Prostate gland (tissue), 2 donors: ENCODE data around the gene LHCGR. TPM values are rescaled to one million over a fixed set of nuclear protein-coding genes. Genes with fewer than 3 reads are reported as not detected.

Source experiments
- DNase-seq: peaks from one replicate; pipeline ENCODE4 v3.0.0-alpha.2; 2019; ENCODE audit warnings: low spot score
- H3K27ac ChIP-seq, 2 donors: fragments of 200-600 bp; sonication (generic); 2 replicates each; pipeline ENCODE4 v1.5.1; 2017 to 2019
- H3K27me3 ChIP-seq: fragments of 200-600 bp; sonication (generic); replicated peaks from 2 replicates; pipeline ENCODE4 v1.5.1; 2019; ENCODE audit not compliant: insufficient read depth
- H3K36me3 ChIP-seq, 2 donors: fragments of 200-600 bp; sonication (generic); 1 replicate in 1 of 2; 2 replicates in 1 of 2; pipeline versions ENCODE4 v1.5.1 to v1.8.1; 2017 to 2019
- H3K4me1 ChIP-seq: fragments of 200-600 bp; sonication (generic); replicated peaks from 2 replicates; pipeline ENCODE4 v1.5.1; 2019
- H3K4me3 ChIP-seq, 2 donors: fragments of 200-600 bp; sonication (generic); 2 replicates each; pipeline ENCODE4 v1.5.1; 2017 to 2019
- H3K9me3 ChIP-seq: fragments of 200-600 bp; sonication (generic); 2 replicates; pipeline ENCODE4 v1.5.1; 2017
- POLR2A ChIP-seq: fragments of 450-650 bp; IDR thresholded peaks from one replicate; pipeline ENCODE4 v1.6.1; 2016; ENCODE audit warnings: antibody characterized with exemption, mild to moderate bottlenecking
- POLR2AphosphoS5 ChIP-seq: sonication (generic); formaldehyde crosslinking; IDR thresholded peaks from one replicate; pipeline ENCODE4 v1.6.1; 2017; ENCODE audit warnings: antibody characterized with exemption
- WGBS: methylation state at CpG from one replicate; pipeline ENCODE4 v1.1.5; 2018; 5-methylcytosine and 5-hydroxymethylcytosine counted together
- intact Hi-C: fragments of 100-400 bp; cut with DNase I; formaldehyde crosslinking; loops from one replicate; pipeline ENCODE4 v1.14.2; 2022
- total RNA-seq, 2 donors: library from RNA; depleted of rRNA; stranded (reverse); fragments of >200 nt; gene quantifications; one replicate each; pipeline ENCODE4 v1.1.0, GENCODE V29; 2016
- TF ChIP-seq, protein P1 (sequence below), 4 experiments: fragments of 200-600 bp in 2 of 4; fragments of 450-650 bp in 2 of 4; sonication (generic) in 2 of 4; IDR thresholded peaks; 1 replicate in 3 of 4; 2 replicates in 1 of 4; pipeline ENCODE4 v1.5.1; 2016 to 2019; ENCODE audit warnings: antibody characterized with exemption in 4 of 4, mild to moderate bottlenecking in 2 of 4, moderate library complexity in 2 of 4

Gene LHCGR
- total RNA-seq, 2 donors from 2014 or later: 1.6 TPM; not detected in 1

DNA sequence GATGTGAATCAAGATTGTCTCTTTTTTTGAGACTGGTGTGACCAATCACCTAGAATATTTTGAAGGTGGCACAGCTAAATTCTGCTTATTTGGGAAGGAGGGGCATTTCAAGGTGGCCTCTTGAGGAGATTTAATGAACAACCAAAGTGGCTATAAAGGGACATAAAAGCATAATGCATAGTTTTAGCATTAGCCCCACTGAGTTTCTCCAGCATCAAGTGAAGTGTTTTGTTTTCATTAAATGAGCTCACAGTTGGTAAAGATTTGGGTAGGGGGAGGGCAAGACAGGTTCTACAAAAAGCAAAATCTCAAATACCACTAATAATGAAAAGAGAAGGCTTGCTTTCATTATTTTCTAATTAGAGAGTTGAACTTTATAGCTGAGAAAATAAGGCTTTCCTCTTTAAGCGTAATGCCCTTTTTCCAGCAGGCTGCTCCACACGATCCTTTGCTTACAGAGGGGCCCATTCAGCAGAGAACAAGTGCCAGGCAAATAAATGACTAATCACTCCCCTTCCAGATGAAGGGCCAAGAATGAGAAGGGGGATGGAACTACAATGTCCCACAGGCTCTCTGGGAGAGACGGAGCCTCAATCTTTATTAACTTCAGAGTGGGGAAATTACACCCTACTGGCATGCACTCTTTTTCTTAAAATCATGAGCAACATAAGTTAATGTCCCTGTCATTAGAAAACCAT, 35.9 kb downstream of the LHCGR start:
- Histone ChIP-seq H3K36me3 (no peaks in the 10 kb centered on the region), H3K4me3 (no peak overlapping the region), H3K27me3 (no peaks in the 10 kb centered on the region), H3K9me3 (no peaks in the 10 kb centered on the region), H3K27ac (no peak overlapping the region), H3K4me1 (no peaks in the 10 kb centered on the region)
- TF ChIP-seq POLR2AphosphoS5 (no peak), POLR2A (no peak)
- TF ChIP-seq, protein P1, sequence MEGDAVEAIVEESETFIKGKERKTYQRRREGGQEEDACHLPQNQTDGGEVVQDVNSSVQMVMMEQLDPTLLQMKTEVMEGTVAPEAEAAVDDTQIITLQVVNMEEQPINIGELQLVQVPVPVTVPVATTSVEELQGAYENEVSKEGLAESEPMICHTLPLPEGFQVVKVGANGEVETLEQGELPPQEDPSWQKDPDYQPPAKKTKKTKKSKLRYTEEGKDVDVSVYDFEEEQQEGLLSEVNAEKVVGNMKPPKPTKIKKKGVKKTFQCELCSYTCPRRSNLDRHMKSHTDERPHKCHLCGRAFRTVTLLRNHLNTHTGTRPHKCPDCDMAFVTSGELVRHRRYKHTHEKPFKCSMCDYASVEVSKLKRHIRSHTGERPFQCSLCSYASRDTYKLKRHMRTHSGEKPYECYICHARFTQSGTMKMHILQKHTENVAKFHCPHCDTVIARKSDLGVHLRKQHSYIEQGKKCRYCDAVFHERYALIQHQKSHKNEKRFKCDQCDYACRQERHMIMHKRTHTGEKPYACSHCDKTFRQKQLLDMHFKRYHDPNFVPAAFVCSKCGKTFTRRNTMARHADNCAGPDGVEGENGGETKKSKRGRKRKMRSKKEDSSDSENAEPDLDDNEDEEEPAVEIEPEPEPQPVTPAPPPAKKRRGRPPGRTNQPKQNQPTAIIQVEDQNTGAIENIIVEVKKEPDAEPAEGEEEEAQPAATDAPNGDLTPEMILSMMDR (IDR thresholded peaks at IDR 0.05): no peak
- no peak for DNase-seq
- intact Hi-C loops: no loop called here
- WGBS: 56% methylated on average over 3 of the region's 3 CpGs

DNA sequence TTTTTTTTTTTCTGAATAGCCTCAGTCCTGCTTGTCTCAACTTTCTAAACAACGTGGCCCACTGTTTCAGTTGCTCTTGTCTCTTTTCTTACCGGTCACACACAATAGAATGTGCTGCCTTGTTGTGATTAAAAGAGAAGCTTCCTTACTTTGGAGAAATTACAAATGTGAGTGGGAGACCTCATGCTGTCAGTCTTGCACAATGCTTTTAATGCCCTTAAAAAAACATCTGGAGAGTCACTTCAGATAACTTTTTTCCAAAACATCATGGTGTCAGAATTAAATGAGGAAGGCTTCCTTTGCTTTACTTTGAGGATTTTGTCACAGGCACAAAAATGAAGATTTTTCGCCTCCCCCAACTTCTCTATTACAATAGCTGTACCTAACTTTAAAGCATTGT, 37.7 kb downstream of the LHCGR start:
- Histone ChIP-seq H3K4me3 (no peak overlapping the region), H3K4me1 (no peaks in the 10 kb centered on the region), H3K36me3 (no peaks in the 10 kb centered on the region), H3K9me3 (no peaks in the 10 kb centered on the region), H3K27me3 (no peaks in the 10 kb centered on the region), H3K27ac (no peak overlapping the region)
- DNase-seq: no peak
- intact Hi-C loops: no loop called here
- TF ChIP-seq POLR2A (no peak), POLR2AphosphoS5 (no peak)
- TF ChIP-seq, protein P1 (IDR thresholded peaks at IDR 0.05): no peak
- 61% methylated on average over 3 of the region's 3 CpGs for WGBS

- TF ChIP-seq, protein P1 (IDR thresholded peaks at IDR 0.05): no peak
- TF ChIP-seq POLR2A: no peak
- no peak for TF ChIP-seq POLR2AphosphoS5
- no peaks in the 10 kb centered on the region for H3K27me3 ChIP-seq
Observed at GRCh38 chr2:48715956-48716355, 39.6 kb downstream of the LHCGR start.

DNA sequence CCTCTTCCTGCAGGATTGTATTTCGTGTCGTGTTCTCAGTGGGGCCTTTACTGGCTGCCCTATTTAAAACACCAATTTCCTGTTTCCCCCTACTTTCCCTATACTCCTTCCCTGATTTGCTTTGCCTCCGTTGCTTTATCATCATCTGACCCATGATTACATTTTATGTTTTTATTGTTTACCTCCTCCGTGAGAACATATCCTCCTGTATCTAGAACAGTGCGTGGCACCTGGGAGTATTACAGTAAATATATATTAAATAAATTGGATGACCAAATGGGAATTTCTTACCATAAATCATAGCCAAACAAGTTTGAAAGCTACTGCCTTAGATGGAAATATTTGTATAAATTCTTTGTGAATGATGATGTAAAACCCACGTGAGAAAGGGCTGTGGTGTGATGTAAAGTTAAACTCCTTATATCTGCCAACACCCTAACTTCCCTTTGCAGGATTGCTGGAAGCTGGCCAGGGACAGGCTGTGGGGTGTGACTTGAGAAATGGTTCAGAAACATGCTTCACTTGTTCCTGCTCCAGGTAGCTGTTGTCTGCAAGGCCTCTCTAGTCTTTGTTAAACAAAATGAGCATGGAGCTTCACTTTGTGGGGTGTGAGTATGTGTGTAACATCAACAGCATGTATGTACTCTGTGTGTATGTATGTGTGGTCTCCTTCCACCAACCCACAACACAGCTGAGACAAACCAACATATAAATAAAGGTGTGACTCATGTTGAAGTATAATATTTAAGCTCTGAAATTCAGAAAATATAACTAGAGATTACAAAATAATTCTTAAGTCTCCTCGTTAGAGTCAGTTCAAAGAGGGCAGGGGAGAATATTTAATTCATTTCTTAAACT, 40.3 kb downstream of the LHCGR start:
- WGBS: 66% methylated on average over 7 of the region's 7 CpGs
- Histone ChIP-seq H3K27ac (no peak overlapping the region), H3K27me3 (no peaks in the 10 kb centered on the region), H3K4me1 (no peaks in the 10 kb centered on the region), H3K9me3 (no peaks in the 10 kb centered on the region), H3K36me3 (no peaks in the 10 kb centered on the region), H3K4me3 (no peak overlapping the region)
- TF ChIP-seq, protein P1 (IDR thresholded peaks at IDR 0.05): no peak
- TF ChIP-seq POLR2A (no peak), POLR2AphosphoS5 (no peak)
- intact Hi-C loops: no loop called here
- DNase-seq: peak; percentile 6

More at GRCh38 chr2:48715956-48716355, 39.6 kb downstream of the LHCGR start:
- H3K4me1 ChIP-seq: no peaks in the 10 kb centered on the region
- H3K9me3 ChIP-seq: no peaks in the 10 kb centered on the region
- H3K4me3 ChIP-seq: no peak overlapping the region
- H3K36me3 ChIP-seq: no peaks in the 10 kb centered on the region
- 78% methylated on average over 1 of the region's 1 CpG for WGBS
- H3K27ac ChIP-seq: no peak overlapping the region
- no peak for DNase-seq
- intact Hi-C loops: no loop called here
